HG03342 (cell line): ENCODE measurements around the gene RAD51D.
"Not testable (repeated sequence)": the region's sequence is repeated elsewhere in the genome, so short reads cannot be mapped to it uniquely, and the experiment has no call there.

Experiments
- ATAC-seq: cut with Tn5 transposase; IDR thresholded peaks from one replicate; pipeline ENCODE4 v1.9.1; 2021; ENCODE audit warnings: mild to moderate bottlenecking, moderate library complexity; ENCODE audit not compliant: unreplicated experiment

The RAD51D gene

DNA sequence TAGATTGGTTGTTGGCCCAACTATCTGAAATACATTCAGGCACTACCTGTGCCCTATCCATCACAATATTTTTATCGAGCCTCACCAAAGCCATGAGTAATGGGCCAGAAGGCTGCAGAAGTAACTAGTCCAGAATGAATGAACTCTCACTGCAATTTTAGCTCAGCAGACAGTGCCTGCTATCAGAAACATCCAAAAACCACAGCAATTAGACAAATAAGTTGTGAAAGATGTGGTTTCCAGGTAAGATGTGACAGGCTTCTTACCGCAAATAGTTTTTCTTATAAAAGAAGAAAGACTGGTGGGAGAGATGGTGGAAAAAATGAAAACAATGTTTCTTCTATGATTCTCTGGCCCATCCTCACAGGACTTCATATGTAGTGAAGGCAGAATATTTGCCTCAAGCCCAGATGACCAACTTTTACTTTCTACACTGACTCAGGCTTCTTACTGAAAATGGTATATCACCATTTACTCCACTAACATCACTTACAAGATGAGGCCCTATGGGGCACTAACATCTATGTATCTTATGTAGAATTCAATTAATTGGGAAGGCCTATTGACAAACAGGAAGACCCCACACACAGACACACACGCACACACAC lies 46.4 kb downstream of the RAD51D start:
- ATAC-seq: no peak

DNA sequence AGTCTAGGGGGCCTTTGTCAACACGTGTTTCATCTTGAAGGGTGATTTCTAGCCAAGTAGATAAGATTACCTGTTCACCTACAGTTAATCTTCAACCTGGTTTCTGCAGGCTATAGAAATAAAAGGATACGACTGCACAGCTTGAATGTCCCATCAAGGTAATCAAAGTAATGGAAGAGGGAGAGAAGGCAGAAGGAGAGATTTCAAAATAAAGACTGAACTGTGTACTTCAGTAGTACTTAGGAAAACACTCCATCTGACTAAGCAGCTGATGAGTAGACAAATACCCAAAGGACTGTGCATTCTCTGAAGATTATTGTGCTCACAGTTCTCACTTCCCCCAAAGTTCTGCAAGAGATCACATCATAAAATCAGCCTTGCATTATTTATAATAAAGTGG lies 50.3 kb downstream of the RAD51D start:
- no peak for ATAC-seq

DNA sequence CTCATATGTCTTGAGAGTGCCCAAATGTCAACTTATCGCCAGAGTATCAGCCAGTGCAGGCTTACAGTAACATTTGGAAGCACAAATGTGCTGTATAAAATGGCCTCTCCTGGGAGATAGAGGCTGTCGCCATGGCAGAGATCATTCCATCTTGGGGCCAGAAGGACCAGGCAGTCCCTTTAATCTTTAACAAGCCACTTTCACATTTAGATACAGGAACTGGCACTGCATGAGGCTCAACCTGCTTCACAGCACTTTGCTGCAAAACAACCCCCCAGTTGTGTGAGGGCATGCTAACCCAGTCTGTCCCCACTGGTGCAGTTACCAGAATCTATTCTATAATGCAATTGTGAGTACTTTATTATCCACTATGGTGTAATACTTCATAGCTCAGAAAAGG lies 51.4 kb downstream of the RAD51D start:
- no peak for ATAC-seq

DNA sequence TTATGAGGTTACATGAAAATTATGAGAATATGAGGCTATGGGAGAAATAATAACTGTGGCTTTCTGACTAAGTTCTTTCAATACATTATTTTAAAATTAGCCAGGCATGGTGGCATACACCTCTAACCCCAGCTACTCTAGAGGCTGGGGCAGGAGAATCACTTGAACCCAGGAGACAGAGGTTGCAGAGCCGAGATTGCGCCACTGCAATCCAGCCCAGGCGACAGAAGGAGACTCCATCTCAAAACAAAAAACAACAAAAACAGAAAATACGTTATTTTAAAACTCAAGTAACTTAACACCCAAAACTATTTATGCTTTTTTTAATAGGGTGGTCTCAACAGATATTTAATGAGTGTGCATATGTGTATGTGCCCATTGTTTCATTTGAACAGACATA lies 53.8 kb downstream of the RAD51D start:
- no peak for ATAC-seq

DNA sequence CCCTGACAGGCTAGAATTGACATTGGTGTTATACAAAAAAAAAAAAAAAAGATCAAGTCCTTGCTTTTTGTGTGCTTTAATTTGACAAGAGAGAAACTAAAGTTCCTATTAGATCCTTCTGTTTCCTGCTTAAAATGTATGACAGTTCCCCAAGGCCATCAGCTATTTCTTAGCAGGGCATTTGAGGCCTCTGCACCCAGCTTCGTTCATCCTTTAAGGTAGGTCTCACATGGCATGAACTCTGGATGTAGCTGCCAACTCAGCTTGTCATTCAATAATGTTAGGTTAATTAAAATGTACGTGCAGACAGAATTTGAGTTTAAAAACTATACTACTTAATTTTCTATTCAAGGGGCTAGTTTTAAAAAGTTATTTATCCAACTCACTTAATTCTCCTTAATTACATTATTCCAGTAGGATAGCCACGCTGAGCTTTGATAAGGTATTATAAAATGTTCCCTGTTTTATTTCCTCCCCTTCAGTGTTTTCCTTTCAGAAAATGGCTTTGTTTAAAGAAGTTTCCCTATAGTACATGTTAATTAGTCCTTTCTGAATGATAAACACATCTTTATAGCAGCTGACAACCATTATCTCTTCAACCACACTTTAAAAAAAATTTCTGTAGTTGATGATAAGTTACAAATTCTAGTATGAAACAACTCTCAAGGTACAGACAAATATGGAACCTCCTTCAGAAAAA lies 55.0 kb downstream of the RAD51D start:
- ATAC-seq: no peak

DNA sequence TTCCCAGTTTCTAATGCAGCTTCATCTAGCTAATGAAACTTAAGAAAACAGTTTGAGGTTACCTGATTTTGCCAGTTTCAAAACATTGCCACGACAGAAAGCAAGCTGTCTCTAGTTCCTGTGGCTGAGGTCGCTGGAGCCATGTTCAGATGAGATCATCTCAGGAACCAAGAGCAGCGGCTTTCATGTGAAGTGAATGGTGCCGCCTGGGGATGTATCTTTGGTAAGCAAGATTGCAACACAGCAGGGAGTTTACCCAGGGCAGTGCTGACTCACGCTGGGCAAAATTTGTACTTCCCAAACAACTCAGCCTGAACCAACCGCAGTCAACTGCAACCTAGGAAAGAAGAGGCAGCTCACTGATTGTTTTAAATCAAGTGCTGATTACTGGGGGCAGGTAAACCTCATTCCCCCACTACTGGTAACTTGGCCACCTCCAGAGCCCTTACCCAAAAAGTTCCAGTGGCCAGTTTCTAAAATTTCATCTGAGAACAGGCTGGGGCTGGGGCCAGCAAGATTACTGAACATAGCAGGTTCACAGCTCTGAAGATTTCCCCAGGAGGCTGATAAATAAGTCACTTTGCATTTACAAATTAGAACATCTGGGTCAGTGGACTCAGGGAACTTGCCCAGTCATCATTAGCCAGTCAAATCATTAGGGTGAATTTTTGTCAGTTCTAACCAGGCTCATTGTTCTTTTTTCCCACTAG lies 56.0 kb downstream of the RAD51D start, which contains the start of gene RFFL:
Gene RFFL (minus strand): TSS at position 194 of the 710 bp plus-strand sequence. CDS start 37,154 bp downstream, outside the sequence.
- peak; percentile 81 for ATAC-seq

DNA sequence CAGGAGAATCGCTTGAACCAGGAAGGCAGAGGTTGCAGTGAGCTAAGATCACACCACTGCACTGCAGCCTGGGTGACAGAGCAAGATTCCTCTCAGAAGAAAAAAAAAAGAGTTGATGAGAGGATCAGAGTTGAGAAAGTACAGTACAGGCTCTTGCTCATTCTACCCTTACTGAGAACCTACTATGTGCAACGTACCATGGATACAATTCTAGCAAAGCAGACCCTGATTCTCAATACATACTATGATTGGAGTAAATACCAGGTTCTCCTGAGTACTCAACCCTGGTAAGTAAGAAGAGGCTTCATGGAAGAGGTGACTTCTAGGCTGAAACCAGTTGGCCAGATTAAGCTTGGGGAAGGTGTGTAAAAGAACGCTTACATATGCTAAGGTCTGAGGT lies 57.4 kb downstream of the RAD51D start:
- no peak for ATAC-seq

DNA sequence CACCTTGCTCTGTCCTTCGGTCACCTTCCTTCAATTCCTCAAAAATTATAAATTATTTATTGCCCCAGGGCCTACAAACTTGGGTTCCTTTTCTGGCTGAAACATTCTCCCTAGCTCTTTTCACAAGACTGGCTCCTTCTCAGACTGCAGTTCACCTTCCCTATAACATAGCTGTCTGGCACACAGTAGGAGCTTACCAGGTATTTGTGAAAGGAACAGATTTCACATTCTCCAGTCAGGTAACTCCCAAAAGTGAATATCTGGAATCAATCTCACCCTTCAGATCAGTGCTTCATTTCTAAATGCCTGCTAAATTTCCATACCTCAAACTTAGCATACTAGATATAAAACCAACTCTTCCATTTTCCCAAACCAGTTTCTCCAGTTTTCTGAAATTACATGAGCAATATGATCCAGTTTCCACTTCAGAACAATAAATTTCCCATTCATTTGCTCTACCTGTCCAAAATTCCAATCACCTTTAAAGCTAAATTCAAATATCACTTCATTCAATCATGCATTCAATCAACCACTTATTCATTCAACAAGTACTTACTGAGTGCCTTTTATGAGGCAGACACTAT lies 62.2 kb downstream of the RAD51D start:
- ATAC-seq: no peak

DNA sequence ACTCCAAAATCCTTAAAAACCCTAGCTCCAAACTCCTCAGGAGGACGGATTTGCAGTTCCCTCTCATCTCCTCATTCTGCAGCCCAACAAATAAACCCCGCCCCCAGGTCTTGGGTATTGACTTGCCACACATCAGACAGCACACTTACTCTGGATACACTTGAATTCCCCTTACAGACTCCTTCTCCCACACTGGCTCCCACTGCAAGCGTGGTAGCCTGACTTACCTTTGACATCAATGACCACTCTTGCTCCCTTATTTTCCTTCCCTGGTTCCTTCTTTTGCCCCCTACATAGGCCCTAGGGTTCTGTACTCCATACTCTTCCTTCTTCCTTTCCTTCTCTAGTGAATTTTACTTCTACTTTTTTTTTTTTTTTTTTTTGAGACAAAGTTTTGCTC lies 63.6 kb downstream of the RAD51D start:
- no peak for ATAC-seq

DNA sequence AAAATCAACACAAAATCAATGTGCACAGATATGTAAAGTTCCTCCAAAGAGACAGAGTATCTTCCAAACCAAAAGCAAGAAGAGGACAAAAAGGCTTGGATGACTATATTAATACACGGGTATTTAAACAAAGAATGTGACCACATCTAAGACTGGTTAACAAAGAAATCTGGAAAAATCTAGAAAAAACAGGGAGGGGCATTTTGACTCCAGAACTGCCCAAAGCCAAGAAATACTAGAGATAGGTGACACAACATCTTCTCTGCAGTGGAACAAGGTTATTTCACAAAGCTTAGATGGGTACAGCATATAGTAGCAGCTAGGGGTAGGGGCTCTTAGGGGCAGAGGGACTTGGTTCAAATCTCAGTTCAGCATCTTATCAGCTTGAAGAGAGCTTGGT lies 66.5 kb downstream of the RAD51D start:
- no peak for ATAC-seq

DNA sequence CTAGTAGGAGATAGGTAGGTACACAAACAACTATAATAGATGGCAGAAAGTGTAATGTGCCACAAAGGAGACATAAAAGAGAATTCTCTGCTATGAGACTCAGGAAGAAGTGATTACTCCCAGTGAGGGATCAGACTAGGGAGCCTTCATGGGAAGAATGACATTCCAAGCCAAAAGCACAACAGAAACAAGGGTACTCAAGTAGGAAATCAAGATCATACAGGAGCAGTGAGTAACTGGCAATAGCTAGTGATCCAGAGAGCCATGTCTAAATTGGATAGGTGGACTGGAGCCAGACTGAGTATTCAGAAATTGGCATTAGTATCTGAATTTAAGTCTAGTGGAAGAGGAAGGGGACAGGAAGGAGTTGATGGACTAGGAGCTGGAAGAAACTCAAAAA lies 66.9 kb downstream of the RAD51D start:
- no peak for ATAC-seq

DNA sequence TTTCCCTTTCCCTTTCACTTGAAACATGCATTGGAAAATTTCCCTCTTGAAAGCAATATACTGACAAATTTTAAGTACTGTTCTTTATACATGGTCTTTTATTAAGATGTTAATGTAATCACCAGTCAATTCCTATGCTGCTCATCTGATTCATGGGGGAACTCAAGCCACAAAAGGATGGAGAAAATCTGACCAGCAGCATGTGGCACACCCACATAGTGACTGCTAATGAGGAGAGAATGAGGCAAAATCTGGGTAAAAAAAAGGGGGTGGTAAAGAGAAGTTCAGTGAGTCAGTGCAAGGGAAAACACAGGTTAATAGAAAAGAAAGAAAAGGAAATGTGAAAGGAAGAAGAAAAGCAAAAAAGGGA lies 67.4 kb downstream of the RAD51D start:
- ATAC-seq: no peak

DNA sequence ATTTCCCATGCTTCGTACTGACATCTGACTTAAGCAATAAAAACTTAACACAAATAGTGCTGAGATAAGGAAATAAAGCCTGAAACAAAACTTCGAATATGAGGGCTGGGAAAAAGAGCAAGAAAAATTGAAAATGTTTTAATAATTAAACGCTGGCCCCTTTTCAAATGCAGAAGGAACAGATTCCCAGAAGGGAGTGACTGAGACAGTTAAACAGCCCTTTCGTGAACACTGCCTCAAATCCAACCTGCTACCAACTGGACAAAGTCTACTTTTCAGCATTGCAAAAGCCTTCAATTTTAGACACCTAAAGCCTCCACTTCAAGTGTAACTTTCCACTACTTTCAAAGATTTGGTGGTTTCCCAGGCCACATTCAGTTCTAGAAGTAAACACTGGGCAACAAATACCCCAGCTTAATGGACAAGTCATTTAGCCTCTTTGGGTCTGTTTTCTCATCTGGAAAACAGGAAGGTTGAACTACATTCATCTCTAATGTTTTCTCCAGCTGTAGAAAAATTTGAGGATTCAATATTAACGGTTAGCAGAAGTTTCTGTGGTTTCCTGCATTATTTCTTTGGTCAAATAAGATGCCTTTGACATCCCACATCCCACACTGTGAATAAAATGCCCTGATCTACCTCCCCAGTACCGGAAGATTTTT lies 68.0 kb downstream of the RAD51D start:
- no peak for ATAC-seq

DNA sequence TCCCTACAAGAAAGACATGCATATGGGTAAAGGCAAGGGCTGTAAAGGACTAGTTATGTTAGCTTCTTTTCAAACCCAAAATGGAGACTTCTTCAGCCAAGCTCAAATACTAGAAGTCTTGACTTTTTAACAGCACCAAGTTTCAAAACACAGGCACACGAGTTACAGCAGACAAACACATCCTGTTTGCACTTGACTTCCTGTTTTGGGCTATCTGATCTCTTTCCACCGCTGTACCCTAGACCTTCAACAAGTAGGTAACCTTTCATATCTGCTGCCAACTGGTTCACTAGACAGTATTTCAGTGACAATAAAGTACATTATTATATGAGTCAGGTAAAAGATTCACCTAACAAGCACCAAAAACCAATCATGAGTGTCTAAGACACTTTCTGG lies 68.5 kb downstream of the RAD51D start:
- ATAC-seq: peak; percentile 52

DNA sequence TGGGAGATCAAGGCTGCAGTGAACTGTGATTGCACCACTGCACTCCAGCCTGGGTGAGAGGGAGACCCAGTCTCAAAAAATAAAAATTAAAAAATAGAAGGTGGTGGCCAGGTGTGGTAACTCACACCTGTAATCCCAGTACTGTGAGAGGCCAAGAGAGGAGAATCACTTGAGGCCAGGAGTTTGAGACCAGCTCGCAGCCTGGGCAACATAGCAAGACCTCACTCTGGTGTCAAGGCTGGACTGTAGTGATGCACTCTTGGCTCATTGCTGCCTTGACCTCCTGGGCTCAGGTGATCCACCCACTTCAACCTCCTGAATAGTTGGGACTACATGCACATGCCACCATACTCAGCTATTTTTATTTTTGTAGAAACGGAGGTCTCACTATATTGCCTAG lies 69.5 kb downstream of the RAD51D start:
- ATAC-seq: no peak

DNA sequence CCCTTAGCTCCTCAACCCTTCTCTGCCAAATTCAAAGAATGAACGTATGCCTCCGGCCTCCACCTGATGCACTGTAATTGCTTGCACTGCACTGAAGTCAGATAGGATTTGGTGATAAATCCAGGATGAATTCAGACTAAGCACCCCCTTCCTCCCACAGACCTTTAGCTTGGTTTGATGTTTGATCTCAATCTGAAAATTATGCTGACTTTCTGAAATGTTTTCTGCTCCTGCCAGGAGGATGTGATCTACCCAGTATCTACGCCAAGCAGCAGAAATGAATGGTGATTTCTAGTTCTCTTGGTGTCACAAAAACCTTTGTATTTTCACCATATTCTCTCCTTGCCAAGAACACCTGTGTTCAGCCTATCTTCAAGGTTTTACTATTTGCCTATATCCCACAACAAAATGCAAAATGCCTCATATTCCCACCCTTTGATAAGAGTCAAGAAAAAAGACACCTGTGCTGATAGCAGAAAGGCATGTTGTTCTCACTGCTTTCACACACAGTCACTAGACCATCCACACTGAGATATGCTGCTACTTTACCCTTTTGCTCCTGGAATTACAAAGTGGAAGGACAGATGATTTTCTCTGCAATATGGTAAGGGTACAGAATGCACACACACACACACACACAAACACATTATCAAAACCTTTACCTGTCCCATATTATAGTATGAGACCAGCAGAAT lies 70.8 kb downstream of the RAD51D start:
- no peak for ATAC-seq

DNA sequence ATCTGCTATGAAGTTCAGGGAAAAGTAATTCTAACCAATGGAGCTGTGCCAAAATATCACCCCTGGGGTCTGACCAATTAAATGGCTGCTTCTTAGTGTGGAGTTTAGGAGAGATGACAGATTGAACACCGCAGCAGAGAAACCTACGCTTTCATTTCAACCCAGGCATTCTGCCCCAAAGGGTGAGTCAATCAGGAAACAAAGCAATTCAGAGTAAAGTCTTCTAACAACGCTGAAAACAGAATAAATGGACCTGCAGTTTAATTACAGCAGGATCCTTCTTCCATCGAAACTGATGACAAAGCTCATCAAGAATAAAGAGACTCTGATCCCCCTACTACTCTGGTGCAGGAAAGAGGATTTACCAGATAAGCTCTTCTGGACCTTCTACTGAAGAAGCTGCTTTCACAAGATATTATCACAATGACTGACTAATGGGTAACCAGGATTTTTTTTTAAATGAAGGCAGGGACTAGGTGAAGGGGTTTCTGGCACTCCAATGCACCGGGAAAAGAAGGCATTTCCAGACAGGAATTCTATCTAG lies 72.8 kb downstream of the RAD51D start:
- peak; percentile 73 for ATAC-seq

DNA sequence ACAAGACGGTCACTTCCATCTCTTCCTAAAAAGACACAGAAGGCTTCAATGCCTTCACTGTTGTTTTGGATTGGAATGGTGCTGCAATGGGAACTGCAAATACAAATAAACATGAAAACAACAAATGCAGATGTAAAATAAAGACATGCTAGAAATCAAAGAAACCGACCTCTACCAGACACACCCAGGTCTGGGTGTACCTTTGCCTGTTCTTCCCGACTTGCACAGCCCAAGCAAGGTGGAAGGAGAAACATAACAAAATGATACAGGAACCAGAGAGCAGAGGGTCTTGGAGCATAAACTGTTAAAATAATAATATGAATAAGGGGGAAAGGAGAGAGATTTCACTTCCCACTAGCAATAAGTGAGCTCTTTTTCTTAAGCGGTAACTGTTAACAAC lies 73.4 kb downstream of the RAD51D start:
- ATAC-seq: peak; percentile 14

DNA sequence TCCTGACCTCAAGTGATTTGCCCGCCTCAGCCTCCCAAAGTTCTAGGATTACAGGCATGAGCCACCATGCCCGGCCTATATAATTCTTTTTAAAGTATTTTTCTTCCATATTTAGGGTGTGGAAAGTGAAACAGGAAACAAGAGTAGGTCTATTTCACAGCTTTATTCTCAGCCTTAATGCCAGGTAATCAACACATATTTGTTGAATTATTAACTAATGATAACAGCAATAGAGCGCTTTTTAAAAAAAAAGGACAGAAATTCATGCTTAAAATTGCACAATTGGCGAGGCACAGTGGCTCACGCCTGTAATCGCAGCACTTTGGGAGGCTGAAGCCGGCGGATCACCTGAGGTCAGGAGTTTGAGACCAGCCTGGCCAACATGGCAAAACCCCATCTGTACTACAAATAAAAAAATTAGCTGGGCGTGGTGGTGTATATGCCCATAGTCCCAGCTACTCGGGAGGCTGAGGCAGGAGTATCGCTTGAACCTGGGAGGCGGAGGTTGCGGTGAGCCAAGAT lies 74.1 kb downstream of the RAD51D start:
- not testable (repeated sequence) for ATAC-seq

DNA sequence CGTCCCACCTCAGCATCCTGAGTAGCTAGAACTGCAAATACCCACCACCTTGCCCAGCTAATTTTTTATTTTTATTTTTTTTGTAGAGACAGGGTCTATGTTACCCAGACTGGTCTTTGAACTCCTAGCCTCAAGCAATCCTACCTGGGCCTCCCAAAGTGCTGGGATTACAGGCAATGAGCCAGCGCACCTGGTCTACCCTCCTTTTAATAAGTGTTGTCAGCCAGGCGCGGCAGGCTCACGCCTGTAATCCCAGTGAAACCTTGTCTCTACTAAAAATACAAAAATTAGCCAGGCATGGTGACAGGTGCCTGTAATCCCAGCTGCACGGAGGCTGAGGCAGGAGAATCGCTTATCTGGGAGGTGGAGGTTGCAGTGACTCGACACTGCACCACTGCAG lies 75.5 kb downstream of the RAD51D start:
- no peak for ATAC-seq
